Measurements from ENCODE around the gene PM20D2.

Gene PM20D2

DNA sequence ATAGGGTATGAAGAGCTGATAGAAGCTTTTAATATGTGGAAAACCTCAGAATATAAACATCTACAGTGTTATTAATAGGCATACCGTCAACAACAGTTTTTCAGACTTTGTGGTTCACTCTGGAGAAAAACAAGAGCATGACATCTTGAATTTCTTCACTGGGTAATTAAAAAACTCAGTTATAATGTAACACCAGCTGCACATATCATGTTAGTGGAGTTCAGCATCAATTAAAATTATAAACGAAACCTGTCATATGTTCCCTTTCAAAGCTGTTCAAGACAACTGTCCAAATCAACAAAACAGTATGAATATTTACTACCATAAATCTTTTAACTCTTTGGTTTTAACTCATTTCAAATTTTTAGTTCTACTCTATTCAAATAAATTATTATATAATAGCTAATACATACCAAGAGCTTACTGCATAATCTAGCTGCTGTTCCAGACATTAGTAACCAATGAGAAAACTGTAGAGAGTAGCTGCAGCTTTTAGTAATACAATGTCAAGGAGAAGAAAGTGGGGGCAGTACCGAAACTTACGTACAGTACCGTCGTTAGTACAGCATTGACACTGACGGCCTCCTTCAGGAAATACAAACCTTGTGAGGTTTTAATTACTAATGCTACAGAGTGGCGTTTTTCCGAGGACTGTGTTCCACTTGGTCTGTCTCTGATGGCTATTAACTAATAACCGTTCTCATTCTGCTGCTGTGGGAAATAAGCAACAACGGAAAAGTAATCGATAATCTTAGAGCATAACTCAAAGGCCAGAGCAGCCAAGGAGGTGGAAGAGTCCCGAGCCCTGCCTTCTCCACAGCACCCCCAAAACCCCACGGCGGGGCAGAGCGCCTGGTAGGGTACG lies 532 bp upstream of the PM20D2 start:
- DNase-seq (ENCODE audit: low spot score): no peak

DNA sequence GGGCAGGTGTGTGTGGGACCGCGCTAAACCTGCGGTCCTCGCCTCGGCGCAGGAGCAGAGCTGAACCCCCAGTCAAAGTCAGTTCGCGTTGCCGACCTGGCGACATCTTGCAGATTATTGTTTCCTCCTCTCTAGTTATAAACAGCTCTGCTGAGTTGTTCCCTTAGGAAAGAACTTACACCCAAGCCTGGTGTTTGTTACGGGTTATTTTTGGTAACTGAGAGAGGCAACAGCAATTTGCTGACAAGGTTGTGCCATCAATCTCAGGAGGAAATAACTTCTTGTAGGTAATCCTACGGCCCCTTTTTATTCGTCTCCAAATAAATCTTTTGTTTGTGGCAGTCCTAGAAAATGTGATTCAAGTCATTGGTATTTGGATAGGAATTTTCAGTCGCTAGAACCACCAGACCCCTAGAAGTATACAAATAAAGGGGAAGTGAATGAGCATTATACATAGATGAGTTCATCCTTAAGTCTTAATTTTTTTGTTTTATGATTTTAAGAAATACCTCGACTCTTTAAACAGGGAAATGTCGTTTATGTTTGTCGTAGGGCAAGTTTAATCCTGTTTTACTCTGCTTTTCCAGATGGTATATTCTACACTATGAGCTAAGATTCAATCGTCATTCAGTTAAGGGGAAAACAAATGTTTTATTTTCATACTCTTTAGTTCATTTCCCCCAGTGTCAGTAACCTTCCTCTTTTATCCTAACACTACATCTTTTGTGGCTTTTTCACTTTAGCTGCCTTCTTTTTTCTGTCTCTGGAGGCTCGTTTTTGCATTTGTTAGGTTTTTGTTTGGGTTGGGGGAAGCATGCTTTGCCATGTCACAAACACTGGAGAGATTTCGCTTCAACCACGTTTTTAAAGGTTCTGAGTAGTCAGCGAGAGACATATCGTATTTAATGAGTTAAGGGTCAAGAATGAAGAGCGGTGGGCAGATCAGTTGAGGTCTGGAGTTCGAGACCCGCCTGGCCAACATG lies 1.2 kb downstream of the PM20D2 start:
- DNase-seq (ENCODE audit: low spot score): peak; percentile 17

DNA sequence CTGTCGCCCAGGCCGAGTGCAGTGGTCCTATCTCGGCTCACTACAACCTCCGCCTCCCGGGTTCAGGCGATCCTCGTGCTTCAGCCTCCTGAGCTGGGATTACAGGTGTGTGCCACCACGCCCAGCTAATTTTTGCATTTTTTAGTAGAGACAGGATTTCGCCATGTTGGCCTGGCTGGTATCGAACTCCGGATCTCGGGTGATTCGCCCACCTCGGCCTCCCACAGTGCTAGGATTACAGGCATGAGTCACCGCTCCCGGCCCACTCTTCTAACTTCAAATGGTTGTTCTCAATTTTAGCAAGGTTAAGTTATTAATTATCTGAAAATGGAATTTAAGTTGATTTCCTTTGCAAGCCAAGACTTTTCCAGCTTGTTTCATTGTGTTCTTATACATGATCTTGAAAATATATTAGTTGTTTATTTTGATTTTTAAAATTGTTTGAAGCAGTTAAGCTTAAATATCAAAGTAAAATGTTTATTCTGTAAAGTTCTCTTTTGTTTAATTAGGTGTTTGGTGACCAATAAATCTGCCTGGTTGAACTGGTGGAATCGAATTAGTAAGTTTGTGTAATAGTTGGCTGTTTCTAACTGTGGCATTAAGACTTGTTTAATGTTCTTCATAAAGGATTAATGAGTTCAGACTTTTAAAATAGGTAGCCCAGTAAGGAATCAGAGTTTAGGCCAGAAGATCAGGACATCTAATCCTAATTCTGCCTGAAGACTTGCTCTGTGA lies 2.3 kb downstream of the PM20D2 start:
- DNase-seq (ENCODE audit: low spot score): no peak

DNA sequence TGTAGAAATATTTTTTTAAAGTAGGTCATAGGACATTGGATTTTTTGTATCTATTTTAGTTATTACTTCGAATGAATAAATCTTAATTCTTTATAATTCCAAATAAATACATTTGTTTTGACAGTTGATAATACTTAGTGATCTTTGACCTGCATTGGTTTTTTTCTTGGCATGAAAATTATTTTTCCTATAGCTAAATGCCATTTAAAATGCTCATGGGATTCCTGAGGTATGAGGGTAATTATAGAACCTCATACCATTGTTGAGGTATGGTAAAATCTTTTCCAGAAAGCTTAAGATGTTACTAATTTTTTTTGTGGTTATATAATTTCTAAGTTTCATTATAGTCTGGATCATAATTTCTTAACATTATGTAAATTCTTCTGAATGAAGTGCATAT lies 8.3 kb downstream of the PM20D2 start:
- no peak for DNase-seq (ENCODE audit: low spot score)

DNA sequence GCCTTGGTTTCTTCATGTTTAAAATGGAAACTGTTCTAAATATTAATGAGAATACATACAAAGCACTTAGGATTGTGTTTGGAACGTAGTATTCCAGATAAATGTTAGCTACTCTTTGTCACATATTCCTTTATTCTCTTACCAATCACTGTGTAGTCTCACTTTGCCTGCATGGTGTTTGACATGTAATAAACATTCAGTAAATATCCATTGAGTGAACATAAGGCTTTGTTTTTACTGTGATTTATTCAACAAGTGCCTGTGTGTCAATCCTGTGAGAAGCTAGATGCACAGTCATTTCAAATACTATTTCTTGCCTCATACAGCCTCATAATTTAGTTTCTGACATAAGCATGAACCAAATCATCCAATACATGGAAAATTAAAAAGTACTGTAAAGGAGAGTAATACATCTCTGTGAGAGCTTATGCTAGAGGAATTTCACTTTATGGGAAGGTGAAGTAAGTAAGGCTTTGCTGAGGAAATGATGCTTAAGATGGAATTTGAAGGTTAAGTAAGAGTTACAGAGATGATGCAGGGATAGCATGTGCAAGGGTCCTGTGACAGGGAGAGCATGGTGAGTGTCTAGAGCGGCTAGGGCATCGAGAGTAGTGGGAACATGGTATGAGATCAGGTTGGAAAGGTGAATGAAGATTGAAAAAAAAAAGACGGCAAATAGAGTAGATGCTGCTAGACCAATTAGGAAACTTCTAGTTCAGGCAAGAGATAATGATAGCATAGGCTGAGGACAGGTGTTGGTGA lies 14.7 kb downstream of the PM20D2 start:
- no peak for DNase-seq (ENCODE audit: low spot score)

DNA sequence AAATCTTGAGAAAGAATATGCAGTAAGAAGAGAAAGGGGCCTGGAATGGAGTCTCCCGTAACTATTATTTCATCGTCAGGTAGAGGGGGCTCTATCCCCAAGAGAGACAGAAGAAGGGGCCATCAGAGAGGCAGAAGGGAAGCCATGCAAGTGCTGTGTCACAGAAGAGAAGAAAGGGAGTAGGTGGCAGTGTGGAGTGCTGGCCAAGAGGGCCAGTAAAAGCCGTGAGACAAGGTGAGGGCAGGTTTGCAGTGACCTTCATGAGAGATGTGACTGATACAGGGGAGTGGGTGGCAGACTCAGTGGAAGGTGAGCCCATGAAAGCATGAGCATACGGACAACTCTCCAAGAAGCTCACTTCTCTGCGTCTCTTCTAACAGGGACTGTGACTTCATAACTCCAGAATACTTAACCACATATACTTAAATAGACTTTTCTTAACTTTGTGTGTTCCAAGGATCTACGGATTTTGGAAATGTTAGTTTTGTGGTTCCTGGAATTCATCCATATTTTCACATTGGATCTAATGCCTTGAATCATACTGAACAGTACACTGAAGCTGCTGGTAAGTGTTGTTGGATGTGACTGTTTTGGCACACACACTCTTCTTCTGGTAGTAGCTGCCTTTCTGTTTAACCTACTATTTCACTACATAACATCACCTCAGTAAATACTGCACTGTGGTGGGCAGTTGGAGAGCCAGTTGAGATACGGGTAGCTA lies 15.6 kb downstream of the PM20D2 start:
- no peak for DNase-seq (ENCODE audit: low spot score)

DNA sequence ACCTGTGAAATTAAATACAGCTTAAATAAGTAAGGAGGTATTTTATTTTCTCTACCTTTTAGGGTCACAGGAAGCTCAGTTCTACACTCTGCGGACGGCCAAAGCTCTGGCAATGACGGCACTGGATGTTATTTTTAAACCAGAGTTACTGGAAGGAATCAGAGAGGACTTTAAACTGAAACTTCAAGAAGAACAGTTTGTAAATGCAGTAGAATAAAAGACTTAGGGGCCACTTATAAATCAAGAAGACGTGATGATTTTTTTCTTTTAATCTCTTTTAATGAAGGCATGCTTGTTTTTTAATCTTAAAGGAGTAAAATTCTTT lies 16.2 kb downstream of the PM20D2 start:
- DNase-seq (ENCODE audit: low spot score): no peak

DNA sequence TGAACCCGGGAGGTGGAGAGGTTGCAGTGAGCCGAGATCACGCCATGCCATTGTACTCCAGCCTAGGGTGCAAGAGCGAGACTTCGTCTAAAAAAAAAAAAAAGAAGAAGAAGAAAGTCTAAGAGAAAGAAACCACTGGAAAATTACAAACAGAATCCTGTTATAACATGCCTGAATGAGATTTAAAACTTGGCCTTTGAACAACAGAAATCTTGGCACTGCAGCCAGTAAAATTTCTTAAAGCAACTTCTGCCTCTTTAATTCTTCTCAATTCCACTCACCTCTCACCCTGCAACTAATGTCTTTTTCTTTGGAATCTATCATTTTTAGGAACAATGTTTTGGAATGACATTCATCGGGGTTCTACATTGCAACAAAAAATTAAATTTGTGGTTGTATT lies 26.3 kb downstream of the PM20D2 start:
- DNase-seq (ENCODE audit: low spot score): no peak

DNA sequence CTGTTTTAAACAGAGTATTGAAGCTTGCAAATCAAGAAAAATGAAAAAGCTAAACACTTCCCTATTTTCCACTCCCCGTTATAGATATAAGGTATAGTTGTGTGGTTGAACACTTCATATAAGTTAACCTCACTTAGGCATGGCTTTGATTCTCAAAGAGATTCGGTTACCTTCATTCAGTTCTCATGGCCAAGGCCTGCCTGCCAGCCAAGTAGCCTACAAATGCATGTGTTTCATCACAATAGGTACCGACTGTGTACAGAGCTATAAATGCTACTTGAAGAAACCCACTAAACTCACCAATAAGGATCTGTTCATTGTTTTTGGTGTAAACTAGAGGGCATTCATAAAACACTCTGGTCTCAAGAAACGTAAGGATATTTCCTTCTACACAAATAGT lies 27.8 kb downstream of the PM20D2 start:
- DNase-seq (ENCODE audit: low spot score): no peak

DNA sequence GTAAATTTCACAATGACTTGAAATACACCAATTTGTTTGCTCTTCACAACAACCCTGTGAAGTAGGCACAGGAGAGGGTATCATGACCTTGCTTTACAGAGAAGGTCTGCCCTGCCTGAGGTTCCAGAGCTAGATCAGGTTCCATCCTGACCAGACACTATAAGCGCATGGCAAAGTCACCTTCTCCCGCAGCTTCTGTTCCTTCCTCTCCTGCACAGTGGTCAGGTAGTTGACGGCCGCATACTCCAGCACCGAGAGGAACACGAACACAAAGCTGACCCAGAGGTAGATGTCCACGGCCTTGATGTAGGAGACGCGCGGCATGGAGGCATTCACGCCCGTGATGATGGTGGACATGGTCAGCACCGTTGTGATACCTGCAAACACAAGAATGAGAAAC lies 34.3 kb downstream of the PM20D2 start:
- no peak for DNase-seq (ENCODE audit: low spot score)

DNA sequence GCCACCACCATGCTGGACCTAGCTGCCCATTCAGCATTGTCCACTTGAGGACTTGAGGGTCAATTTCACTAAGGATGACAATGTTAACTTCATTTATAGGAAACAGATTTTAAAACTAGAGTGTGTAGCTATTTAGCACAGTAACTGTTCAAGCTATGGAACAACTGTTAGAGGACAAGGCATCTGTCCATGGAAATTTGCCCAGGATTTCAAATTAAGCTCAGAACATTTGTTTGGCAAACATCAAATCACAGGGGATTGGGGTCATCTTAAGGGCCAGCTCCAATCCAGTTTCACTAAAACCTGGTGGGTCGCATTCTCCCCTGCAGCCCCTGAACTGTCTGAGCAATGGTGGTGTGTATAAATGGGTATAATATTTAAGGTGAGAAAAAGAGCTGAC lies 35.1 kb downstream of the PM20D2 start:
- DNase-seq (ENCODE audit: low spot score): no peak

DNA sequence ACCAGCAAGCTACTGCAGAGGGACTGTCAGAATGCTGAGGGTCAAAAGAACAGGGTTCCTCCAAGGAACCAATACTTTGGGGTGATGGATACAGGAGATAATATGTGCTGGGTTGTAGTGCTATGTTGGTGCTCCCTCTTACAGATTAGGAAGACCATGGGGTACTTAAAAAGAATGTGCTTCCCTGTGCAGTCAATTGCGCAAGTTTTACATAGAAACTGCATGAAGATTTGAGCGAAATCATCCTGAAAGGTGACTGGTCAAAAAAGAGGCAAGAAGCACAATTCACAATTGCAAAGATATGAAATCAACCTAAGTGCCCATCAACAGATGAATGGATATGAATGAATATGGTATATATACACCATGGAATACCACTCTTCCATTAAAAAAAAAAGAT lies 37.4 kb downstream of the PM20D2 start:
- no peak for DNase-seq (ENCODE audit: low spot score)

DNA sequence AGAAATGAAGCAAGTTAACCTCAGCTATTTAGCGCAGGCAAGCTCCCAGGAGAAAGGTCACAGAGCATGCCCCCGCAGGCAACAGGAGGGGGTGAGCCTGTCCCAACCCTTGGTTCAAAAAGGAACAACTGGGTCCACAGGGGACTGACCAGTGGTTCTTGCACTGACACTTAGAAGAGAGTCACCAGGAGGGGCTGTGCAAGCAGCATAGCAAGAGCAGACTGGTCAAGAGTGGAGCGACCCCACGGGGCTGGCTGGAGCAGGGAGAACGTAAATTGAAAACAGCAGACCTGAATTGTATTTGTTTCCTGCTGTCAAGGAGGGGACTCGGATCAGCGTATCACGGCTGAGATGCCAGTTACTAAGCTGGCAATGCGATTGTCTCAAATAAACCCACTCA lies 38.5 kb downstream of the PM20D2 start:
- no peak for DNase-seq (ENCODE audit: low spot score)

DNA sequence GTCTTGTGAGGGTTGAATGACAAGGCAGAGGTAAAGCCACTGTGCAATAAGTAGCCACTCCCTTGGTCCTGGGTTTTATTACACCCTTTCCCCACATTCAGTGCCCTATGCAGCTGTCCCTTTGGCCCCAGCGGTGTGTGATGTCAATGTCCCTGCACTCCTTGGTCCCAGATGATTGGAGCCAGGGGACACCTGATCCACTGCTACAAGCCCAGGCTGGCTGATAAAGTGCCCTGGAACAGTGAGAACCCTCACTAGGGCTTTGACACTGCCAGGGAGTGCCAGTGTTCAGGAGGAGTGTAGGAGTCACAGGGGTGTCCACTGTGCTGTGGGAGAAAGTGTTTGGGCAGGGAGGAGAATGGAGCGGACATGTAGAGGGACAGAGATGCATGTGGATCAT lies 40.9 kb downstream of the PM20D2 start:
- DNase-seq (ENCODE audit: low spot score): no peak

DNA sequence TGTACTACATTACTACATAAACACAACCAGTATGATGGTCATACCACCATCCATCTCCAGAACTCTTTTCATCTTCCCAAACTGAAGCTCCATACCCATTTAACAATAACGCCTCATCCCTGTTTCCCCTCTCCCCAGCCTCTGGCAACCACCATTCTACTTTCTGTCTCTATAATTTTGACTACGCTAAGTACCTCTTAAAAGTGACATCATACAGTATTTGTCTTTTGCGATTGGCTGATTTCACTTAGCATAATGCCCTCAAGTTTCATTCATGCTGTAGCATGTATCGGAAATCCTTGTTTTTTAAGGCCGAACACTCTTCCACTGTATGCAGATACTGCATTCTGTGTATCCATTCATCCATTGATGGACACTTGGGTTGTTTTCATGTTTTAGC lies 41.6 kb downstream of the PM20D2 start:
- no peak for DNase-seq (ENCODE audit: low spot score)

DNA sequence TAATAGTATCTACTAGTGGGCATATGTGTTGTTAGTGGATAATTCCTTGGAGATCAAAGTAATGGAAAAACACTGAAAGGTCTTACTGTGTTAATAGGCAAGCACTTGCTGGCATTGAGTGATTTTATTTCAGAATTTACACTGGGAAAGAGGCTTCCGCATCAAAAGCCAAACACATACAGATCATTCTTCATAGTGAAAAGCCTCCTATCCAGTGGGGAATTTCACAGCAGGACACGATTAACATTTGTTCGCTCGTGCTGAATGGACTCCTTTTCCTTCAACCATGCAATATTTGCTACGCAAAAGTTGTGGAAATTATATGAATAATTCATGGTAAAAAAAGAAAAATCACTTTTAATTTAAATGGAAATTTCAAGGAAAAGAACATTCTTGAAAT lies 44.9 kb downstream of the PM20D2 start:
- no peak for DNase-seq (ENCODE audit: low spot score)

DNA sequence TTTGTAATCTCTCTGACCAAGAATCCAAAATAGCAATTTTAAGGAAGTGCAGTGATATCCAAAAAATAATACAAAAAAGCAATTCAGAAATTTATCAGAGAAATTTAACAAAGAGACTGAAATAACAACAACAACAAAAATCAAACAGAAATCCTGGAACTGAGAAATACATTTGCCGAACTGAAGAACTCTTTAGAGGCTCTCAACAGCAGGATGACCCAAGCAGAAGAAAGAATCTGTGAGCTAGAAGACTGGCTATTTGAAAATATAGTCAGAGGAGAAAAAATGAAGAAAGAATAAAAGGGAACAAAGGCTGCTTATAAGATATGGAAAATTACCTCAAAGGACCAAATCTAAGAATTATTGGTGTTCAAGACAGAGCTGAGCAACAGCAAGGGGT lies 48.7 kb downstream of the PM20D2 start:
- no peak for DNase-seq (ENCODE audit: low spot score)

DNA sequence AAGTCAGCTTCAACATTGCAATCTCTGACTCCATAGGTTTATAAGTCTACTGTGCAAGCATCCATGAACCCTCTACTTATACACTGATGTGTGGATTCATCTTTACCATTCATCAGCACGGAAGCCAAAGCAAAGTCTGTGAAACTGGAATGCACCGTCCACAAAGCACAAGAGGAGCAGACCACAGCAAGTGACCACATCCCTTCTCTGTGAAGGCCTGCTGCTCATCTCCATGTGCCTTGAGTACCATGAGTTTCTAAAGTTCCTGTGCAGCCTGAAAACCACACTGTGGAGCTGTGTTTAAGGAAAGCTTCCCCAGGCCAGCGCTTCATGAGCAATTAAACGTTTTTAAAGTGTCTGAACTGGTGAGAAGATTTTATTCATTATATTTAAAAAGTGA lies 51.3 kb downstream of the PM20D2 start:
- no peak for DNase-seq (ENCODE audit: low spot score)

DNA sequence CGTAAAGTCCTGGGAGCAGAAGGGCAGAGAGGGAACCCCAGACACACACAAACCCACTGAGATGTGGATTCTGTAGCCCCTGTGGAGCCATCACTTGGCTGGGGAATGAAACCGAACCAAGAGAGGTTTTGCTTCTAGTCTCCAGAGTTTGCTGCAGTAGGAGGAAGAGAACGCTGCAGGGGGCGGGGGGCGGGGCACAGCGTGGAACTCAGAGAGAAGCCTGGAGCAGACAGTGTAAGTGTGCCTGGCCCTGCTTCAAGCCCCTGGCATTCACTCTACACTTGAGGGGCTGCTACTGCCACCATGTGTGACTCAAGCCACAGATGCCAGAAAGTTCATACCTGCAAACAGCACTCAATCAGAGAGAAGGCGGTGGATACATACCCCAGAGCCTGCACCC lies 52.4 kb downstream of the PM20D2 start:
- DNase-seq (ENCODE audit: low spot score): no peak

DNA sequence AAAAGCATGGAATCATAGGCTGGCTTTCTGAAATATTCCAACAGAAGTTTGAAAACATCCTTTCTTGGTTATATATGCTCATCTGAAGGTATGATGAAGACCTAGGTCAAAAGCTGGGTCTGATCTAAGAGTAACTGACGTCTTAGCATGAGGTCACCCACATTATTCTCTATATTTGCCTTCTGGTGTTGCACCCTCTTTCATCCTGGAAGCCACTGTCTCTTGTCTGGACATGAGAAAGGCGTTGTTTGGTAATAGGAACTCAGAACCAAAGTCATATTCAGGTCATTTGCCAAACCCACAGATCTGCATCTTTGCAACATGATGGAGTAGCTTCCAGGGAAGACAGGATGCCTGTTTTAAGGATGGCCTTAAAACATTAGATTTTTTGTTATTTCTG lies 53.7 kb downstream of the PM20D2 start:
- no peak for DNase-seq (ENCODE audit: low spot score)

DNA sequence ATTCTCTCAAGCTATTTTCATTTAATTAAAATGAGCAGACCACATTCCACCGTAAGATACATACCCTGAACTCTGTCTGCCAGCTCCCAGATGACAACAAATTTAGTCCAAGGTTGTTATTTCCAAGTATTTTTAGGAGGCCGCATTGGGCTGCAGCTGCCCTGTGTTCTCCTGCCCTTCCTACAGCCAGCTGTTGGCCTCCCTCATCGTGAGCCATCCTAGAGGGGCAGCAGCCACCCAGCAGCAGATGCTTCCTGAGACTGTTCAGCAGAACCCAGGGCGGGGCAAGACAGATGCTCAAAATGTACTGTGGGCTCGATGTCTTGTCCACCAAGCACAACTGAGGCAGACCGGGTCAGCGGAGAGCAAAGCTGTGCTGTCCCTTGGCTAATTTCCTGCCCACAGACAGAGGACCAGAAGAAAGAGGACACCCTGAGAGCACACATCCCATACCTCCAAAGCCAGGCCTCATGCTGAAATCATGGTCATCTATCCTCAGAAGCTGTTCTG lies 54.9 kb downstream of the PM20D2 start:
- no peak for DNase-seq (ENCODE audit: low spot score)
